Stimulated activated CD8-positive, alpha-beta memory T cell treated with anti-CD3 and anti-CD28 coated beads, Interleukin-2, amount 100 ng/mL, for 1 hour (primary cell): Measurements from ENCODE around the gene ITGAV.

Source experiments
- DNase-seq, 2 donors: peaks; one replicate each; pipeline ENCODE4 v3.0.0-alpha.2; 2020; ENCODE audit warnings: low read depth in 2 of 2

ITGAV gene

GRCh38 chr2:186717320-186718007 lies 127.6 kb downstream of the ITGAV start:
- DNase-seq, result no peak

GRCh38 chr2:186718122-186718521 lies 128.3 kb downstream of the ITGAV start:
- DNase-seq, result no peak

GRCh38 chr2:186718903-186719302 lies 129.0 kb downstream of the ITGAV start:
- no peak for DNase-seq

GRCh38 chr2:186721956-186722355 lies 132.1 kb downstream of the ITGAV start:
- DNase-seq, result no peak

GRCh38 chr2:186724736-186725135 lies 134.9 kb downstream of the ITGAV start:
- DNase-seq, result no peak

GRCh38 chr2:186725783-186726182 lies 135.9 kb downstream of the ITGAV start:
- no peak for DNase-seq

- DNase-seq, result no peak
Measured at GRCh38 chr2:186726938-186727337, 137.1 kb downstream of the ITGAV start.

- DNase-seq, result no peak
Measured at GRCh38 chr2:186728631-186729030, 138.8 kb downstream of the ITGAV start.
